CD4-positive, alpha-beta T cell (primary cell): ENCODE measurements around the gene ITK. TPM values are rescaled to one million over a fixed set of nuclear protein-coding genes. Genes with fewer than 3 reads are reported as not detected.

Experiments used
- ATAC-seq: fragments of 200-7000 bp; cut with Tn5 transposase; one replicate; pipeline ENCODE4 v1.10.0; 2022; ENCODE audit warnings: mild to moderate bottlenecking; ENCODE audit not compliant: poor library complexity
- CTCF ChIA-PET: fragments of 350-600 bp; sonication (Branson Sonifier 250); formaldehyde crosslinking; loops from one replicate; lab custom pipeline; 2021; ENCODE audit warnings: antibody characterized with exemption, inconsistent platforms; lab: Charles Lee
- POLR2A ChIA-PET: fragments of 350-600 bp; sonication (Branson Sonifier 250); formaldehyde crosslinking; loops from one replicate; lab custom pipeline; 2021; ENCODE audit warnings: antibody characterized with exemption, inconsistent platforms; lab: Charles Lee
- DNase-seq, 14 experiments: peaks; one replicate each; pipeline ENCODE4 v3.0.0-alpha.2; 2013 to 2020; ENCODE audit warnings: mixed read lengths in 2 of 14
- H3K27ac ChIP-seq, 2 donors: one replicate each; pipeline versions ENCODE4 v1.5.1 to v1.7.0; 2013; ENCODE audit warnings: low read length in 2 of 2, low read depth in 1 of 2, mild to moderate bottlenecking in 1 of 2
- H3K27me3 ChIP-seq, 2 experiments: 1 replicate in 1 of 2; 2 replicates in 1 of 2; pipeline versions ENCODE4 v1.6.1 to v1.7.0; 2013; ENCODE audit warnings: low read length in 2 of 2, control low read depth in 1 of 2, mild to moderate bottlenecking in 1 of 2, moderate library complexity in 1 of 2; ENCODE audit not compliant: insufficient read depth in 2 of 2, control insufficient read depth in 1 of 2
- H3K36me3 ChIP-seq: one replicate; pipeline ENCODE4 v1.6.1; 2013; ENCODE audit warnings: low read length, control low read depth; ENCODE audit not compliant: insufficient read depth
- H3K4me1 ChIP-seq: one replicate; pipeline ENCODE4 v1.6.1; 2013; ENCODE audit warnings: low read length, control low read depth; ENCODE audit not compliant: insufficient read depth
- H3K4me3 ChIP-seq: one replicate; pipeline ENCODE4 v1.5.1; 2013; ENCODE audit warnings: mild to moderate bottlenecking, low read length, moderate library complexity
- H3K9me3 ChIP-seq, 2 experiments: 1 replicate in 1 of 2; 2 replicates in 1 of 2; pipeline versions ENCODE4 v1.6.1 to v1.7.0; 2013; ENCODE audit warnings: low read length in 2 of 2, mild to moderate bottlenecking in 2 of 2, control low read depth in 1 of 2, moderate library complexity in 1 of 2; ENCODE audit not compliant: control insufficient read depth in 1 of 2, insufficient read depth in 1 of 2
- H3K27ac Mint-ChIP-seq: one replicate; pipeline ENCODE4 v1.8.0; 2020; ENCODE audit warnings: mixed read lengths
- H3K27me3 Mint-ChIP-seq: one replicate; pipeline ENCODE4 v1.8.0; 2021; ENCODE audit warnings: mixed read lengths
- H3K36me3 Mint-ChIP-seq: one replicate; pipeline ENCODE4 v1.8.0; 2021; ENCODE audit warnings: low read depth, mixed read lengths
- H3K4me1 Mint-ChIP-seq: one replicate; pipeline ENCODE4 v1.8.0; 2021; ENCODE audit warnings: low read depth, mixed read lengths
- H3K4me3 Mint-ChIP-seq: one replicate; pipeline ENCODE4 v1.8.0; 2020; ENCODE audit warnings: mild to moderate bottlenecking, mixed read lengths
- H3K9me3 Mint-ChIP-seq: one replicate; pipeline ENCODE4 v1.8.0; 2020; ENCODE audit warnings: mixed read lengths
- CTCF ChIP-seq: fragments of 200-600 bp; IDR thresholded peaks from one replicate; pipeline ENCODE4 v1.8.0; 2022; ENCODE audit warnings: antibody characterized with exemption, mild to moderate bottlenecking
- intact Hi-C, 2 experiments: fragments of 100-400 bp; cut with DNase I in 1 of 2; cut with micrococcal nuclease in 1 of 2; formaldehyde crosslinking; loops; one replicate each; pipeline versions ENCODE4 v1.15.1 to v1.9.0; 2023 to 2025; cut with DNase I, micrococcal nuclease
- total RNA-seq, 174 experiments: library from RNA in 2 of 174; stranded (reverse) in 2 of 174; gene quantifications; one replicate each; pipeline ENCODE4 v1.2.3 and lab custom pipeline; 2021 to 2026

ITK gene
- total RNA-seq, 2 experiments from 2014 or later, result 289 to 292 TPM

- TF ChIP-seq CTCF, result no peak
- peaks cover 97% of the 10 kb centered on the region for H3K36me3 Mint-ChIP-seq
- CTCF ChIA-PET, result interaction anchor here (1.1 to 1.9 kb wide), 4 partner anchors 10 to 66 kb away, joined by 3 to 10 read pairs (median 3); no protein-coding TSS in a partner anchor
- Histone ChIP-seq H3K9me3 (no peaks in the 10 kb centered on the region), H3K27ac (peak overlapping the region; percentile 38 to 67), H3K4me1 (peaks cover 52% of the 10 kb centered on the region), H3K27me3 (no peaks in the 10 kb centered on the region), H3K36me3 (peaks cover 75% of the 10 kb centered on the region), H3K4me3 (peak overlapping the region; percentile 85)
- no peaks in the 10 kb centered on the region for H3K9me3 Mint-ChIP-seq
- H3K27ac Mint-ChIP-seq, result peak overlapping the region; percentile 96
- H3K4me3 Mint-ChIP-seq, result peak overlapping the region; percentile 92
- DNase-seq (peak in 1 of 14 experiments; percentile 34), ATAC-seq (no peak)
- peaks cover 71% of the 10 kb centered on the region for H3K4me1 Mint-ChIP-seq
- no peaks in the 10 kb centered on the region for H3K27me3 Mint-ChIP-seq
- intact Hi-C loops, result loop anchor here in 1 of 2 experiments (2.0 kb wide), 1 partner anchor 34 kb away; no protein-coding TSS in a partner anchor
- POLR2A ChIA-PET, result interaction anchor here (1.0 to 12.5 kb wide), 13 partner anchors 7 to 86 kb away, joined by 3 to 193 read pairs (median 11); partner anchors contain the start of gene MED7
Measured at GRCh38 chr5:157186309-157187045, 5.8 kb downstream of the ITK start.

- Mint-ChIP-seq H3K36me3 (peaks cover 96% of the 10 kb centered on the region), H3K4me1 (peaks cover 78% of the 10 kb centered on the region), H3K9me3 (no peaks in the 10 kb centered on the region), H3K27ac (peak overlapping the region; percentile 96), H3K4me3 (peak overlapping the region; percentile 92), H3K27me3 (no peaks in the 10 kb centered on the region)
- no peaks in the 10 kb centered on the region for H3K9me3 ChIP-seq
- intact Hi-C loops, result loop anchor here in 1 of 2 experiments (2.0 kb wide), 1 partner anchor 34 kb away; no protein-coding TSS in a partner anchor
- DNase-seq, result peak in 1 of 14 experiments; percentile 50
- ChIA-PET CTCF (interaction anchor here (1.1 to 1.9 kb wide), 5 partner anchors 8 to 65 kb away, joined by 3 to 10 read pairs (median 3); no protein-coding TSS in a partner anchor), POLR2A (interaction anchor here (0.7 to 12.5 kb wide), 16 partner anchors 8 to 85 kb away, joined by 3 to 193 read pairs (median 12); partner anchors contain the start of gene MED7)
- H3K4me3 ChIP-seq, result peak overlapping the region; percentile 85
- peaks cover 57% of the 10 kb centered on the region for H3K4me1 ChIP-seq
- peaks cover 79% of the 10 kb centered on the region for H3K36me3 ChIP-seq
- TF ChIP-seq CTCF, result no peak
- peak overlapping the region; percentile 38 to 67 for H3K27ac ChIP-seq
- no peaks in the 10 kb centered on the region for H3K27me3 ChIP-seq
- ATAC-seq, result peak; percentile 13
Measured at GRCh38 chr5:157187046-157187754, 6.6 kb downstream of the ITK start.

GRCh38 chr5:157188270-157188669, 7.6 kb downstream of the ITK start:
- CTCF ChIA-PET, result interaction anchor here (0.9 to 1.9 kb wide), 4 partner anchors 9 to 39 kb away, joined by 4 to 10 read pairs (median 5); no protein-coding TSS in a partner anchor
- H3K4me3 ChIP-seq, result peak overlapping the region; percentile 85
- intact Hi-C loops, result loop anchor here in 1 of 2 experiments (1.0 kb wide), 1 partner anchor 8 kb away; no protein-coding TSS in a partner anchor

More at GRCh38 chr5:157188270-157188669, 7.6 kb downstream of the ITK start:
- Mint-ChIP-seq H3K36me3 (peaks cover 96% of the 10 kb centered on the region), H3K27ac (peak overlapping the region; percentile 96), H3K4me3 (peak overlapping the region; percentile 92), H3K4me1 (peaks cover 89% of the 10 kb centered on the region), H3K9me3 (no peaks in the 10 kb centered on the region), H3K27me3 (no peaks in the 10 kb centered on the region)
- no peaks in the 10 kb centered on the region for H3K27me3 ChIP-seq
- POLR2A ChIA-PET, result interaction anchor here (1.8 to 12.5 kb wide), 11 partner anchors 8 to 84 kb away, joined by 7 to 193 read pairs (median 23); partner anchors contain the start of gene MED7
- H3K36me3 ChIP-seq, result peaks cover 82% of the 10 kb centered on the region
- no peak for ATAC-seq
- no peaks in the 10 kb centered on the region for H3K9me3 ChIP-seq
- H3K27ac ChIP-seq, result peak overlapping the region; percentile 38 to 67
- peaks cover 66% of the 10 kb centered on the region for H3K4me1 ChIP-seq
- no peak for TF ChIP-seq CTCF
- DNase-seq, result no peak
